Measurements from ENCODE around the gene GLUD1. TPM values are rescaled to one million over a fixed set of nuclear protein-coding genes. Genes with fewer than 3 reads are reported as not detected.
"Not testable (repeated sequence)": the region's sequence is repeated elsewhere in the genome, so short reads cannot be mapped to it uniquely, and the experiment has no call there.

GLUD1 gene
- polyA plus RNA-seq, 6 donors from 2014 or later = 90.7 to 158 (median 104) TPM

- not testable (repeated sequence) for H3K4me3 Mint-ChIP-seq; DNase-seq; H3K27me3 Mint-ChIP-seq; H3K36me3 Mint-ChIP-seq; ATAC-seq (ENCODE audit: low read depth in 2 of 2); H3K9me3 Mint-ChIP-seq
- H3K27ac Mint-ChIP-seq = peak overlapping the region in 1 of 6 donors; percentile 4
- H3K4me1 Mint-ChIP-seq = peaks cover 35 to 48% (median 43%) of the 10 kb centered on the region in 3 donors
Observed at GRCh38 chr10:87081574-87081973, 13.1 kb downstream of the GLUD1 start.

- H3K9me3 Mint-ChIP-seq; ATAC-seq (ENCODE audit: low read depth in 2 of 2); H3K27ac Mint-ChIP-seq: not testable (repeated sequence)
Observed at GRCh38 chr10:87080621-87081020, 14.0 kb downstream of the GLUD1 start.

GRCh38 chr10:87079106-87079836, 15.4 kb downstream of the GLUD1 start:
- no peak for ATAC-seq (ENCODE audit: low read depth in 2 of 2)
- DNase-seq = no peak
- Mint-ChIP-seq H3K36me3 (no peaks in the 10 kb centered on the region), H3K9me3 (peaks cover 0 to 1% (median 0%) of the 10 kb centered on the region in 7 donors), H3K4me3 (no peak overlapping the region), H3K27ac (no peak overlapping the region), H3K4me1 (peaks cover 19 to 28% (median 25%) of the 10 kb centered on the region in 3 donors), H3K27me3 (no peaks in the 10 kb centered on the region)

More at GRCh38 chr10:87080621-87081020, 14.0 kb downstream of the GLUD1 start:
- H3K4me1 Mint-ChIP-seq = peaks cover 26 to 40% (median 34%) of the 10 kb centered on the region in 3 donors
- not testable (repeated sequence) for DNase-seq, H3K36me3 Mint-ChIP-seq, H3K4me3 Mint-ChIP-seq, H3K27me3 Mint-ChIP-seq

- not testable (repeated sequence) for DNase-seq; H3K27me3 Mint-ChIP-seq; H3K4me1 Mint-ChIP-seq; H3K9me3 Mint-ChIP-seq; H3K4me3 Mint-ChIP-seq; ATAC-seq (ENCODE audit: low read depth in 2 of 2); H3K27ac Mint-ChIP-seq
- H3K36me3 Mint-ChIP-seq = peaks cover 0 to 14% of the 10 kb centered on the region in 2 donors
Observed at GRCh38 chr10:87076421-87076820, 18.2 kb downstream of the GLUD1 start.

- DNase-seq (no peak), ATAC-seq (ENCODE audit: low read depth in 2 of 2) (no peak)
- H3K27ac Mint-ChIP-seq = no peak overlapping the region
- H3K36me3 Mint-ChIP-seq = peaks cover 11 to 25% of the 10 kb centered on the region in 2 donors
- no peaks in the 10 kb centered on the region for H3K9me3 Mint-ChIP-seq
- no peaks in the 10 kb centered on the region for H3K27me3 Mint-ChIP-seq
- peaks cover 0 to 4% (median 0%) of the 10 kb centered on the region in 3 donors for H3K4me1 Mint-ChIP-seq
- H3K4me3 Mint-ChIP-seq = no peak overlapping the region
Observed at GRCh38 chr10:87072449-87072848, 22.2 kb downstream of the GLUD1 start.

GRCh38 chr10:87068281-87068680, 26.4 kb downstream of the GLUD1 start:
- Mint-ChIP-seq H3K4me3 (no peak overlapping the region), H3K36me3 (peaks cover 31 to 42% of the 10 kb centered on the region in 2 donors), H3K27me3 (no peaks in the 10 kb centered on the region), H3K27ac (no peak overlapping the region), H3K9me3 (no peaks in the 10 kb centered on the region), H3K4me1 (no peaks in the 10 kb centered on the region)
- no peak for DNase-seq
- ATAC-seq (ENCODE audit: low read depth in 2 of 2) = no peak

- Mint-ChIP-seq H3K27ac (peak overlapping the region in 1 of 6 donors; percentile 15), H3K4me3 (no peak overlapping the region), H3K4me1 (no peaks in the 10 kb centered on the region), H3K27me3 (no peaks in the 10 kb centered on the region), H3K9me3 (no peaks in the 10 kb centered on the region), H3K36me3 (peaks cover 31 to 33% of the 10 kb centered on the region in 2 donors)
- ATAC-seq (ENCODE audit: low read depth in 2 of 2) (no peak), DNase-seq (no peak)
Observed at GRCh38 chr10:87066865-87067264, 27.8 kb downstream of the GLUD1 start.

- Mint-ChIP-seq H3K36me3 (peaks cover 27 to 31% of the 10 kb centered on the region in 2 donors), H3K9me3 (no peaks in the 10 kb centered on the region), H3K27ac (peak overlapping the region in 4 of 6 donors; percentile 15 to 77 (median 32)), H3K4me3 (no peak overlapping the region), H3K4me1 (no peaks in the 10 kb centered on the region), H3K27me3 (no peaks in the 10 kb centered on the region)
- no peak for DNase-seq
- no peak for ATAC-seq (ENCODE audit: low read depth in 2 of 2)
Observed at GRCh38 chr10:87066178-87066577, 28.5 kb downstream of the GLUD1 start.

- H3K4me3 Mint-ChIP-seq = no peak overlapping the region
- ATAC-seq (ENCODE audit: low read depth in 2 of 2) (no peak), DNase-seq (no peak)
- peaks cover 31 to 35% of the 10 kb centered on the region in 2 donors for H3K36me3 Mint-ChIP-seq
- H3K9me3 Mint-ChIP-seq = no peaks in the 10 kb centered on the region
- no peaks in the 10 kb centered on the region for H3K27me3 Mint-ChIP-seq
- H3K27ac Mint-ChIP-seq = no peak overlapping the region
- no peaks in the 10 kb centered on the region for H3K4me1 Mint-ChIP-seq
Observed at GRCh38 chr10:87064651-87065050, 30.0 kb downstream of the GLUD1 start.

GRCh38 chr10:87060280-87060928, 34.2 kb downstream of the GLUD1 start:
- H3K9me3 Mint-ChIP-seq = no peaks in the 10 kb centered on the region
- H3K27me3 Mint-ChIP-seq = no peaks in the 10 kb centered on the region
- H3K4me1 Mint-ChIP-seq = no peaks in the 10 kb centered on the region
- no peak overlapping the region for H3K4me3 Mint-ChIP-seq
- peak overlapping the region in 2 of 6 donors; percentile 9 to 55 for H3K27ac Mint-ChIP-seq
- ATAC-seq (ENCODE audit: low read depth in 2 of 2) (no peak), DNase-seq (no peak)
- peaks cover 0 to 22% of the 10 kb centered on the region in 2 donors for H3K36me3 Mint-ChIP-seq

GRCh38 chr10:87059401-87059800, 35.2 kb downstream of the GLUD1 start:
- Mint-ChIP-seq H3K36me3 (peaks cover 0 to 22% of the 10 kb centered on the region in 2 donors), H3K27me3 (no peaks in the 10 kb centered on the region), H3K9me3 (no peaks in the 10 kb centered on the region), H3K27ac (no peak overlapping the region), H3K4me1 (no peaks in the 10 kb centered on the region), H3K4me3 (peak overlapping the region in 1 of 8 donors; percentile 15)
- no peak for ATAC-seq (ENCODE audit: low read depth in 2 of 2)
- no peak for DNase-seq

GRCh38 chr10:87058171-87058570, 36.5 kb downstream of the GLUD1 start:
- DNase-seq = no peak
- Mint-ChIP-seq H3K36me3 (peaks cover 0 to 22% of the 10 kb centered on the region in 2 donors), H3K4me3 (peak overlapping the region in 1 of 8 donors; percentile 25), H3K27ac (no peak overlapping the region), H3K4me1 (no peaks in the 10 kb centered on the region), H3K9me3 (no peaks in the 10 kb centered on the region), H3K27me3 (no peaks in the 10 kb centered on the region)
- no peak for ATAC-seq (ENCODE audit: low read depth in 2 of 2)

GRCh38 chr10:87054373-87055295, 40.0 kb downstream of the GLUD1 start:
- no peak for ATAC-seq (ENCODE audit: low read depth in 2 of 2)
- DNase-seq = no peak
- H3K27ac Mint-ChIP-seq = no peak overlapping the region
- peaks cover 0 to 23% of the 10 kb centered on the region in 2 donors for H3K36me3 Mint-ChIP-seq
- H3K4me3 Mint-ChIP-seq = no peak overlapping the region
- H3K9me3 Mint-ChIP-seq = no peaks in the 10 kb centered on the region
- H3K4me1 Mint-ChIP-seq = no peaks in the 10 kb centered on the region
- H3K27me3 Mint-ChIP-seq = no peaks in the 10 kb centered on the region
